GM13977 (cell line): Measurements from ENCODE around the gene COL5A1.

Experiments used
- DNase-seq: peaks from one replicate; pipeline ENCODE4 v3.0.0; 2012; ENCODE audit warnings: low spot score
- in situ Hi-C: fragments of 300-500 bp; cut with MboI; formaldehyde crosslinking; loops from one replicate; pipeline ENCODE4 v1.12.0; 2022; ENCODE audit warnings: low sequenced_read_pairs, low pct_unique_long_range_greater_than_20kb, mixed read lengths, inconsistent platforms; ENCODE audit not compliant: unreplicated experiment
- TF ChIP-seq, protein P1 (sequence below): IDR thresholded peaks from 2 replicates; pipeline ENCODE4 v1.5.1; 2012; ENCODE audit warnings: mild to moderate bottlenecking, control low read depth; ENCODE audit not compliant: insufficient read depth; ENCODE audit errors: extremely low read depth, missing control alignments

The COL5A1 gene

DNA sequence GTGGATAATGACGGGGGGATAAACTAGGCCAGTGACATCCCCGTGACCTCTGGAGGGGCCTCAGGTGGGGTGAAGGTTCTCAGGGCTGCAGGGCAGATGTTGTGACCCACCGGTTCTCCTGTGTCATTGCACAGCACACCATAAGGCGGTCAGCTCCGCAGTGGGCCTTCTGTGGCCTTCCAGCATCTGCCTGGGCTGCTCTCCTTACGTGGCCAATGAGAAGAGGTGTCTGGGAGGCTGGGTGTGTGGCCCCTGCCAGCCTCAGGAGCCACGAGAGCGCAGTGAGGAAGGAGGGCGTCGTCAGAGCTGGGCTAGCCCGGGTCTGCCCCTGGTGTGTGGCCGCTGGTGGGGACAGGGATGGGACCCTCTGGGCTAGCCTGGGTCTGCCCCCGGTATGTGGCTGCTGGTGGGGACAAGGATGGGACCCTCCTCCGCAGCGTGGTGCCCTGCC lies 48.7 kb downstream of the COL5A1 start:
- no peak for DNase-seq
- TF ChIP-seq, protein P1, sequence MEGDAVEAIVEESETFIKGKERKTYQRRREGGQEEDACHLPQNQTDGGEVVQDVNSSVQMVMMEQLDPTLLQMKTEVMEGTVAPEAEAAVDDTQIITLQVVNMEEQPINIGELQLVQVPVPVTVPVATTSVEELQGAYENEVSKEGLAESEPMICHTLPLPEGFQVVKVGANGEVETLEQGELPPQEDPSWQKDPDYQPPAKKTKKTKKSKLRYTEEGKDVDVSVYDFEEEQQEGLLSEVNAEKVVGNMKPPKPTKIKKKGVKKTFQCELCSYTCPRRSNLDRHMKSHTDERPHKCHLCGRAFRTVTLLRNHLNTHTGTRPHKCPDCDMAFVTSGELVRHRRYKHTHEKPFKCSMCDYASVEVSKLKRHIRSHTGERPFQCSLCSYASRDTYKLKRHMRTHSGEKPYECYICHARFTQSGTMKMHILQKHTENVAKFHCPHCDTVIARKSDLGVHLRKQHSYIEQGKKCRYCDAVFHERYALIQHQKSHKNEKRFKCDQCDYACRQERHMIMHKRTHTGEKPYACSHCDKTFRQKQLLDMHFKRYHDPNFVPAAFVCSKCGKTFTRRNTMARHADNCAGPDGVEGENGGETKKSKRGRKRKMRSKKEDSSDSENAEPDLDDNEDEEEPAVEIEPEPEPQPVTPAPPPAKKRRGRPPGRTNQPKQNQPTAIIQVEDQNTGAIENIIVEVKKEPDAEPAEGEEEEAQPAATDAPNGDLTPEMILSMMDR = no peak
- in situ Hi-C loops = loop anchor here (25.0 kb wide), 1 partner anchor 722 kb away; no protein-coding TSS in a partner anchor

DNA sequence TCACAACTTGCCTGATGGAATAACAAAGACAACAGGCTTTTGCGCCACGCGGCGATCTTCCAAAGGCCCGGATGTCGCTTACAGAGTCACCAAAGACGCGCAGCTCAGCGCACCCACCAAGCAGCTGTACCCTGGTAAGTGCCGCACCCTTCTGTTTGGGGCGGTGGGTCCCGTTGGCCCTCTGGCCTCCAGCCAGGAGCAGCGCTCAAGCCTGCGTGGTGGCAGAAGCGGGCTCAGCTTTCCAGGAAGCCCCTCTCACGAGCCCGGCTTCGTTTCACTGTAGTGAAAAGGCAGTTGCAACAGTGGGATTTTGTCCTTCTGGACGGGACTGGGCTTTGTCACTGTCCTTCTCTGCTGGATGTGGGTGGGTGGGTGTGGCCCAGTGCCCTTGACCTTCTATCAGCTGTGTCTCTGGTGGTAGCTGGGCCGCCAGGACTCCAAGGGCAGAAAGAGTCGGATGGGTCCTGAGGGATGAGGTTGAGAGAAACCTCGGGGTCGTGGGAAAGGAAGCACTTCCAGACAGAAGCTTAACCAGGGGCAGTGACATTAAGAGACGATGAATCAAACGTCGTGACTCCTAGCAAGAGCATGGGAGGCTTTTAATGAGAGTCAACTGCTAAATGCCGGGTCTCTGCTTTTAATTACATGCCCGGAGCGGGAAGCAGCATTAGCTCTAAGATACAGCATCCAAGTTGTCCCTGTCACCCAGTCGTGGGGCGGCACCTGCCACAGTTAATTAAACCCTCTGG lies 49.5 kb downstream of the COL5A1 start:
- in situ Hi-C loops = loop anchor here (25.0 kb wide), 1 partner anchor 721 kb away; no protein-coding TSS in a partner anchor
- DNase-seq = no peak

DNA sequence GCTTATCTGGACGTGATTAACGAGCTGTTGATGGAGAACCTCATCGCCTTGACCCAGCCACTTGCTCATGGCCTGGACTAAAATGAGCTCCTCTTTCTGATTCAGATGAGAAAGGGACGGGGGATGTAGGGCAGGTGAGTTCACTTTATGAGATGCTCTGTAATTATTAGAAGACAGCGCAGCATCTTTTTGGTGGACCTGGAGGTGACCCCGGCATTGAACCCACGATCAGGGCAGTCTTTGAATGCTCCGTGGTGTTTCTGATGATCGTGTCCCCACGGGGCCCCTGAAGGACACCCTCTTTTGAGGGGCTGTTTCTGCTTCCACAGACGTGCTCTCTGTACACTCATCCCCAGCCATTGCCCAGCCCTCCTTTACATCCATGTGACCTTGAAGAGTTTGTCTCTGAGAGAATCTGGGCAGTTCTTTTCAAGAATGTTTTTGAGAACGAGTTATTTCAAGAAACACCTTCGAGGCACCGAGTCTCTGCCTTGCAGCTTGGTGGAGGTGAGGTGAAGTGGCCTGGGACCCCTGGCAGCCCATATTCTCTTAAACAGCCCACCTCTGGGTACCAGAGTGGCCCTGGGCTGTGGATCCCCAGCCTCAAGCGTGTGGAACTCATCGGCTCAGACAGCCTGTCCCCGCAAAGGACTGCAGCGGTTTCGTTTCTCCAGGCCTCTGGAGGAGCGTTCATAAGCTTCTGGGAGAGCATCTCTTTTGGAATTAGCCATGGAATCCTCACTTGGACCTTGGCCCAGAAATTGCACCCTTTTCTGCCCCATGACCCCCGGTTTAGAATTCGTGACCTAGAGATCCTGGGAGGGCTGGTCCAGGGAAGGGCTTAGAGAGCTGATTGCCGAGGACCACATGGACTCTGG lies 50.3 kb downstream of the COL5A1 start:
- TF ChIP-seq, protein P1 = no peak
- DNase-seq = no peak
- in situ Hi-C loops = loop anchor here (25.0 kb wide), 1 partner anchor 720 kb away; no protein-coding TSS in a partner anchor

More for the DNA sequence above, 49.5 kb downstream of the COL5A1 start:
- TF ChIP-seq, protein P1 = no peak

DNA sequence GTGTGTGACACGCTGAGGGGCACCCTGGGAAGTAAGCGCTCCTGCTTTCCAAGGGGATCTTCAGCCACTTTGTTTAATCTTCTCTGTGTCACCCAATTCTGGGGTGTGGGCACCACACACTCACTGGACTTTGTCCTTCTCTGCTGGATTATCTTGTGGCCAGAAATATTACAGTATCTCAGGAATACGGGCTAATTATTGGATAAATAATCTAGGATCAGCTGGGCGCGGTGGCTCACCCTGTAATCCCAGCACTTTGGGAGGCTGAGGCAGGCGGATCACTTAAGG lies 50.9 kb downstream of the COL5A1 start:
- no peak for DNase-seq
- TF ChIP-seq, protein P1 = no peak
- in situ Hi-C loops = loop anchor here (25.0 kb wide), 1 partner anchor 720 kb away; no protein-coding TSS in a partner anchor

DNA sequence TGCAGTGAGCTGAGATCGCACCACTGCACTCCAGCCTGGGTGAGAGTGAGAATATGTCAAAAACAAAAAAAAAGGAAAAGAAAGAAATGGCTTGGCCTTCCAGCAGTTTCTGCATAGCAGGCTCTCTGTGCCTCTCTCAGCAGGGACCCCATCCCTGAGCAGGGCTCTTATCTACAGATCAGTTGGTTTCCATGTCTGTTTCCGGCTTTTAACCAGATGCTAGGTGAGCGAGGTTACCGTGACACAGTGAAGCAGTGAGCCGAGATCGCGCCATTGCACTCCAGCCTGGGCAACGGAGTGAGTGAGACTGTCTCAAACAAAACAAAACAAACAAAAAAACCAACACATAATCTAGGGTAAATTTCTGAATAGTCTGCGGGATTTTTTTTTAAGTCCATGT lies 51.4 kb downstream of the COL5A1 start:
- DNase-seq = no peak
- TF ChIP-seq, protein P1 = no peak
- in situ Hi-C loops = loop anchor here (25.0 kb wide), 1 partner anchor 719 kb away; no protein-coding TSS in a partner anchor

DNA sequence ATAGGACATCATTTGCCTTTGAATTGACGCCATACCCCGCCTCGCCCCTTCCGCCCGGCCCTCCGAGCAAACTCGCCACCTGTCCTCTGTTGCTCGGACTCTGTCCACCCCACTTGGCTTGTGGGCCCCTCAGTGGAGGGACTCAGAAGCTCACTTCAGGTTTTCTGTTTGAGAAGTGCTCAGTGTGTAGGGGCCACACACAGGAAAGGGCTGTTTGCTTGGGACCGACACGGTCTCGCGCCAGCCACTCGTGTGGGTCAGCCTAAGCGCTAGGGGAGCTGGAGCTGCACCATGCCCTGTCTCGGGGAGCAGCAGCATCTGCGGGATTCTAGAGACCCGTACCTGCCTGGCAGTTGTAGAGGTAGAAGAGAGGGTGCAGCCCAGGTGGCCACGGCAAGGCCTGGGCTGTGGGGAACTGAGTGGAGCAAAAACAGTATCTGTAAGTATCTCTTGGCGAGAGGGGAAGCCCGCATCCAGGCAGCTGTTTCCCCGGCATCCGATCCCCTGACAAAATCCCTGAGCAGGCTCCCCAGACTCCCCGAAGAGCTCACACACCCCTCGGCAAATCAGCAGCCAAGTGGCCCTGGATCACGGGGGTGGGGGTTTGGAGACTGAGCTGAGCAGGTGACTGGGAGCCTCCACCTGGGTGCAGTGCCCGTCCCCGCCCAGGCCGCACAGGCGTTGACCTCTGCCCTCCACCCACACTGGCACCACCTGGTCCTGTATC lies 52.2 kb downstream of the COL5A1 start:
- in situ Hi-C loops = loop anchor here (25.0 kb wide), 1 partner anchor 718 kb away; no protein-coding TSS in a partner anchor
- no peak for DNase-seq
- TF ChIP-seq, protein P1 = no peak
